ENCODE results near the gene SART1.

The SART1 gene

GRCh38 chr11:65968600-65969482, 7.3 kb downstream of the SART1 start:
- FAIRE-seq, result no peak

DNA sequence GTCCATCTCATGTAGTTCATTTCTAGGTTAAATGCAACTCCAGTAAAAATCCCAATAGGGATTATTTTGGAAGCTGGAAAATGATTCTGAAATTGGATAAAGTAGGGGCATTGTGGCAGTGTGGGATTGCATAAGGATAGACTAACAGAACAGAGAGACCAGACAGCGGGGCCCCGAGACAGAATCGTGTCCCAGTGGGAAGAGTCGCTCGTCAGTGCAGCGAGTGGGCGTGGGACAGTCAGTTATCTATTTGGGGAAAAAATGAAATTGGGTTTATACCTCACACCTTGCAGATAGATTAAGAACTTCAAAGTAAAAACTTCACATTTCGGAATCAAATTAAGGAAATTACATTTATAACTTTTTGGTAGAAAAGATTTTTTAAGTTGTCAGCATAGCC, 10.6 kb downstream of the SART1 start:
- FAIRE-seq, result no peak

DNA sequence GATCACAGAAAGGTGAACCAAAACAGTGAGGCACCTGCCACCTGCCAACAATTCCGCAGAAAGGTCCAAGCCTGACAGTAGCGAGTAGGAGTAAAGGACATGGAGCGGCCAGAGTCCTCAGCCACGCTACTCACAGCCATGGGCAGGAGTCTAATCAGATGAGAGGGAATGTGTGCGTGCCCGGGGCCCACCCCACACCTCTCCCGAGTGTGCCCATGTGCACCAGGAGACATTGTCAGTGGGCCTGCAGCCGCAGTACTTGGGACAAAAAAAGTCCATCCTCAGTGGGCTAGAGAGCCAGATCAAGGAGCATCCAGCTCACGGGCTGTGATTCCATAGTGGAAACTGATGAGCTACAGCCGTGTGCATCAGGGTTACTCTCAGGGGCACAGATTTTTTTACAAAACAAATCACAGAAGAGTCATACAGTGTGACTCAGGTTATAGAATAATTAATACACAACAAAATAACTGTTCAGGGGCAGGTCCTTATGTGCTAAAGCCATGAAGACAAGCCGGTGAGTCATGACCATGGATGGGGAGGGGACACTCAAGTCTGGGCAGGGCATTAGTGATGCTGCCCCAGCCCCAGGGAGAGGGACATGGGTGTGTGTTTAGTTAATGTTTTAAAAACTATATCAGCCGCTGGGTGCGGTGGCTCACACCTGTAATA, 12.0 kb downstream of the SART1 start:
- FAIRE-seq, result no peak

GRCh38 chr11:65975771-65976170, 14.2 kb downstream of the SART1 start:
- FAIRE-seq, result no peak

DNA sequence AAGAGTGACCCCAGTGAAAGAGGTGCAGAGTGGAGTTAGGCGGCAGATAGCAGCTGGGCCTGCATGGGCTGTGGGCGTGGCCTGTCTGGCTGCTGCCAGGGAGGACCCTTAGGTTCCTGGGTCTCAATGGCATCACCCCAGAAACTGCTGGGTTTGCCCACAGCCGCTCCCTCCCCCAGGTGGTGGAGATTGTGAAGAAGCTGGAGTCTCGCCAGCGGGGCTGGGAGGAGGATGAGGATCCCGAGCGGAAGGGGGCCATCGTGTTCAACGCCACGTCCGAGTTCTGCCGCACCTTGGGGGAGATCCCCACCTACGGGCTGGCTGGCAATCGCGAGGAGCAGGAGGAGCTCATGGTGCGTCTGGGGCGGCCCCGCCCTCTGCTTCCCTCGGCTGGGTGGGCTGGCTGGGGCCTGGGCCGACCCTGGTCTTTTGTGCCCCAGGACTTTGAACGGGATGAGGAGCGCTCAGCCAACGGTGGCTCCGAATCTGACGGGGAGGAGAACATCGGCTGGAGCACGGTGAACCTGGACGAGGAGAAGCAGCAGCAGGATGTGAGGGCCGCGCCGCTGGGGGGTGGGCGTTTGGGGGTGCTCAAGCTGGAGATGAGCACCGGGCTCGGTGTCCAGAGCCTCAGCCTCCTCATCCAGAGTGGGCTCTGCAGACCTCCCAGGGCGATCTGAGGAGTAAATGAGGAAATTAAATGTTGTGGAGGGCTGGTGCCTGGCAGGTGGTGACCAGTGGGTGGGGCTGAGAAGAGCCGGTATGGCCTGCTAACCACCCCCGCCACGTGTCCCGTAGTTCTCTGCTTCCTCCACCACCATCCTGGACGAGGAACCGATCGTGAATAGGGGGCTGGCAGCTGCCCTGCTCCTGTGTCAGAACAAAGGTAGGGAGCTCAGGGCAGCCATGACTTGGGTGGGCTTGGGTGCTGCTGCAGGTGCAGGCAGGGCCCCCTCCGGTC, 15.0 kb downstream of the SART1 start:
- FAIRE-seq, result no peak

DNA sequence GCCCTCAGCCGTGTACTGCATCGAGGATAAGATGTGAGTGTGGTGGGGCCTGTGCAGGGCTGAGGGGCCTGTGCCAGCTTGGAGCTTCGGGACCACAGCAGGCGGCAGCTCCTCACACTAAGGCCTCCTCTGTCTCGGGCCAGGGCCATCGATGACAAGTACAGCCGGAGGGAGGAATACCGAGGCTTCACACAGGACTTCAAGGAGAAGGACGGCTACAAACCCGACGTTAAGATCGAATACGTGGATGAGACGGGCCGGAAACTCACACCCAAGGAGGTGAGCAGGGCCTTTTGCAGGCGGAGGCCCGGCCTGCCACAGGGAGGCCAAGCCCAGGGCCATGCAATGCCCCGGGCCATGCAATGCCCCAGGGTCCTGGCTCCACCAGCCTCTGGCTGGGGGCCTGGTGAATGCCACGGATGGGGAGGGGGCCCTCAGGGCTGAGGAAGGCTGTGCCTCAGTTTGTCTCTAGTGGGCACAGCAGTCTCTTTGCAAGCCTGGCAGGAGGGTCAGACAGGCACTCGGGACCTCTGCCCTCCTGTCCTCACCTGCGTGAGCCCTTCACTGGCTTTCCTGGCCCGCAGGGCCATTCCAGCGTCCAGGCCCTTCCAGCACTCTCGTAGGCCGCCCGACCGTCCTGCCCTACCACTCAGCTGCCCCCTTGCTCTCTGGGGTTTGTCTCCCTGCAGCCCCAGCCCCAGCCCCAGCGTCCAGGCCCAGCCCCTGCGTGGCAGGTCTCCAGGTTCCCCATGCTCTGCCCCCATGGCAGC, 16.3 kb downstream of the SART1 start:
- FAIRE-seq, result no peak

- no peak for FAIRE-seq
Measured at GRCh38 chr11:65978391-65979238, 17.1 kb downstream of the SART1 start.

GRCh38 chr11:65979261-65979759, 17.8 kb downstream of the SART1 start:
- FAIRE-seq, result no peak

DNA sequence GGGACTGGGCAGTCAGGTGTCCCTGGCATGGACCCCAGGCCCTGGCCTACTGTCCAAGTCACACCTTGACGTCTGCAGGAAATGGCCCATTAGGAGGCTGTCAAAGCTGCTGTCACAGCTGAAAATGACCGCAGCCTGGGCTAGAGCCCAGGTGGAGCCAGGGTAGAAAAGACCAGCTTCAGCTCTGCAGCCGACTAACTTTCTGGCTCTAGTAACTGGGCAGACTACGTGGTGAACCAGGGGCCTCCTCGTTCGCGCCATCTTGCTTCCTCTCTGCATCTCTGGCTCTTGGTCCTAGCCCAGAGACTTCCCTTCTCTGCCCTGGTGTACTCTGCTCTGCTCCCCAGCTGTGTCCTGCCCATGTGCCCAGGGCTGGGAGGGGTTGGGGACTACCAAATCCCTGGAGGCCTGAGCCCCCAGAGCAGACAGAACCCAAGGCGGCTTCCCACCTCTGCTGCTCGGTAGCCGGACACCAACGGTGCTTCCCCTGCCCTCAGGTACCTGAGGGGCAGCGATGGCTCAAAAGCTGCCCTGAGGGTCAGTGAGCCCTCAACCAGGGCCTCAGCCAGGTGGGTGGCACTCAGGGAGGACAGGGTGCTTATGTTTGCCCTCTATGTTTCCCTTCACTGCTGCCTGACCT, 19.7 kb downstream of the SART1 start:
- FAIRE-seq, result no peak

- no peak for FAIRE-seq
Measured at GRCh38 chr11:65981972-65982823, 20.7 kb downstream of the SART1 start.

GRCh38 chr11:65982824-65983588, 21.5 kb downstream of the SART1 start:
- FAIRE-seq, result no peak

DNA sequence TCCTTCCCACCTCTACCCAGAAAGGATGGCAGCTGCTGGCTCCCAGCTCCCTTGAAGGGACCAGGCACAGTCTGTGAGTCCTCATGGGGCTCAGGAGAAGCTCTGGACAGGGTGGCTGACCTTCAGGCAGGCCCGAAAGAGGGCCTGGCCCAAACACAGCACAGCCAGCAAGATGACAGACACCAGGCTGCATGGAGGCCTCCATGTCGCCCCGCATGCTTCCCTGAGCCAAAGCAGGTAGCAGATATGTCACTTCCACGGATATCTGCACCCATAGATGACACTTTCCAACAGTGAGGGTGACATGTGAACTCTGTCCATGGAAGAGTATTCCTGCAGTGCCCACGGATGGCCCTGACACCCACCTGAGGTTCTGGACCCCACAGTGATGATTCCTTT, 22.1 kb downstream of the SART1 start:
- FAIRE-seq, result no peak

- FAIRE-seq, result no peak
Measured at GRCh38 chr11:65987336-65987735, 25.8 kb downstream of the SART1 start.

DNA sequence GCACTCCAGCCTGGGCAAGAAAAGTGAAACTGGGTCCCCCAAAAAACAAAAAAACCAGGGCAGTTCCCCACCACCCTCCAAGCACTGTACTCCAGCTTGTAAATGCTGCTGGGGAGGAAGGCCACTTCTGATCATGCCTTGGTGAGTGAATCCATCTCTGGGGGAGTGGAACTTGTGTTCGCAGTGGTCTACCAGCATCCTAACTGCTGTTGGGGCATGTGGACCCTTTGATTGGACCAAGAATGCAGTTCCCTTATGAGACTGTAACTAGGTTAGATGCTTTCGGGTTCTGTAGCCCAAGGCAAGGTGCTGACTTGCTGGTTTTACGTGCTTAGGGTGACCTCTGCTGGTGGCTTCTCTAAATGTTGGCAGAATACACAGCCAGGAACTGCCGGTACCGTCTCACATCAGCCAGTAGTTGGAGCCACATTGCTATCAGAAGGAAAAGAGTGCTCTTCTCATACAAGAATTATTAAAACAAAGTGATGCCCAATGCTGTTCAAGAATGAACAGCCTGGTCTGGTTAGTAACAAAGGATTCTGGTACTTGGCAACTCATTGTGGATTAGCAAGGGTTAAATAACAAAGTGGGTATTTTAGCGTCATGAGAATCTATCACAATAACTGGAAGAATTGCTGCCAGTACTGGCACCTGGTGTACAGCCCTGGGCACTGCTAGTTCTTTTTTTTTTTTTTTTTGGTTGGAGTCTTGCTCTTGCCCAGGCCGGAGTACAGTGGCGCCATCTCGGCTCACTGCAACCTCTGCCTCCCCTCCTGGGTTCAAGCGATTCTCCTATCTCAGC, 27.5 kb downstream of the SART1 start:
- peak; percentile 98 for FAIRE-seq

GRCh38 chr11:65992056-65992455, 30.5 kb downstream of the SART1 start:
- no peak for FAIRE-seq

DNA sequence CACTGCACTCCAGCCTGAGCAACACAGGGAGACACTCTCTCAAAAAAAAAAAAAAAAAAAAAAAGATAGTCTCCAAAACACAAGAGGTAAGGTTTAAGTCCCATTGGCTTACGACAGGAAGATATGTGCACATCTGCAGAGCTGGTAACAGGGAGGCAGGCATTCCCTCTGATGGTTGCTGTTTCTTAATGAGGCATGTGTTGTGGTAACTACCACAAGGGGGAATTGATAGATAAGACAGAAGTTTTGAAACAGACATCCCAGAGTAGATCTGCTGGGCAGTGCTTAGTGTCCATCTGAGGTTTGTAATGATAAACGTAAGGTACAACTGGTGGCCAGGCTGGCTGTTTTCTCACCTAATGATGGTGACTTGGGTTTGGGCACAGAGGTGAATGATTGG, 35.8 kb downstream of the SART1 start:
- no peak for FAIRE-seq

DNA sequence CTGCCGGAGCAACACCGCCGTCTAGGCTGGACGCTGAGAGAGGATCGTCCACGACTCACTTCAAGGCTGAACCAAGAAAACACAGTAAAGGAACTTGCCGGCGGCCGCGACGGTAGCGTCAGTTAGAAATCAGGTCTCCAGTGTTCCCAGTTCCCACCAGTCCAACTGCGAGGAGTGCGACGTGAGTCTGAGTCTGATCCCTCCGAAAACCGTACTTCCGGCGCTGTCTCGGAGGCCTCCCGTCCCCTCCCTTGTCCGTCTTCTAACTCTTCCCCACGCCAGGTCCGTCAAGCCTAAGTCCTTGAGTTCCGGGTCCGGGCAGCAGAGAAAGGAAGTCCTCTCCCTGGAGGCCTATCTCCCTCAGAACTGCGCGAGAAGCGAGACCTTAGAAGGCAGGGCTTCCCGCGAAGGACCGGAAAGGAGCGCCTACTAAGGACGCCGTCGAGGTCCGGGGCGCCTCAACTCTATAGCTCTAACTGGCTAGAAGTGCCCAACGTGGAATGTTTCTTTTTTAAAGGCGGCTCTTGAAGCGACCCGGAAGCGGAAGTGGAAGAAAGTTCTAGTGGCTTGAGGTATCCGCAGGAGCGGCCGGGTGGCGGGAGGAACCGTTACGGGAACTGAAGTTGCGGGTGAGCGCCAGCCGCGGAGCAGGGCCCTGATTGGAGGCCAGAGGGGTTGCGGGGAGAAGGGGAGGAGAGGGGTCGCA, 40.6 kb downstream of the SART1 start, which contains the start of the genes BANF1 and EIF1AD:
TSS of gene BANF1 (plus strand) at position 562 of the 706 bp plus-strand sequence. CDS start 748 bp downstream, outside the sequence.
TSS of gene EIF1AD (minus strand) at position 216 of the 706 bp plus-strand sequence. CDS start 1,768 bp downstream, outside the sequence.
- FAIRE-seq, result peak; percentile 96
